Right lobe of liver (tissue), 4 donors: Measurements from ENCODE around the gene ATAD3C.

Source experiments
- POLR2A ChIP-seq: fragments of 450-650 bp; IDR thresholded peaks from one replicate; pipeline ENCODE4 v1.6.1; 2017; ENCODE audit warnings: antibody characterized with exemption, mild to moderate bottlenecking
- TF ChIP-seq, protein P1 (sequence below), 4 donors: fragments of 200-600 bp in 3 of 4; fragments of 450-650 bp in 1 of 4; IDR thresholded peaks; one replicate each; pipeline versions ENCODE4 v1.5.1 to v1.8.0; 2016 to 2022; ENCODE audit warnings: antibody characterized with exemption in 4 of 4, mild to moderate bottlenecking in 2 of 4
- donor health status: DM: no; HTN: no; CAD: no.
- donor health status: DM: no; HTN: no; CAD: no.
- donor health status: DM: no; HTN: yes; CAD: no.

DNA sequence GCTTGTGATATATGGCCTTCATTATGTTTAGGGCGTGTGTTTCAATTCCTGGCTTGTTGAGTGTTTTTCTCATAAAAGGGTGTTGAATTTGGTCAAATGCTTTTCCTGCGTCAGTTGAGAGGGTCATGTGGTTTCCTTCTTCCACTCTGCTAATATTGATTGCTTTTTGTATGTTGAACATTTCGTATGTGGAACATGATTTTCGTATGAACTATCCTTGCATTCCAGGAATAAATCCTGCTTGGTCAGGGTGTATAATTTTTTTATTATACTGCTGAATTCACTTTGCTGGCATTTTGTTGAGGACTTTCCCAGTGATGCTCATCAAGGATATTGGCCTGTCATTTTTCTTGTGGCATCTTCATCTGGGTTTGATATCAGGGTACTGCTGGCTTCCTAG, 57.8 kb downstream of the ATAD3C start:
- TF ChIP-seq, protein P1, sequence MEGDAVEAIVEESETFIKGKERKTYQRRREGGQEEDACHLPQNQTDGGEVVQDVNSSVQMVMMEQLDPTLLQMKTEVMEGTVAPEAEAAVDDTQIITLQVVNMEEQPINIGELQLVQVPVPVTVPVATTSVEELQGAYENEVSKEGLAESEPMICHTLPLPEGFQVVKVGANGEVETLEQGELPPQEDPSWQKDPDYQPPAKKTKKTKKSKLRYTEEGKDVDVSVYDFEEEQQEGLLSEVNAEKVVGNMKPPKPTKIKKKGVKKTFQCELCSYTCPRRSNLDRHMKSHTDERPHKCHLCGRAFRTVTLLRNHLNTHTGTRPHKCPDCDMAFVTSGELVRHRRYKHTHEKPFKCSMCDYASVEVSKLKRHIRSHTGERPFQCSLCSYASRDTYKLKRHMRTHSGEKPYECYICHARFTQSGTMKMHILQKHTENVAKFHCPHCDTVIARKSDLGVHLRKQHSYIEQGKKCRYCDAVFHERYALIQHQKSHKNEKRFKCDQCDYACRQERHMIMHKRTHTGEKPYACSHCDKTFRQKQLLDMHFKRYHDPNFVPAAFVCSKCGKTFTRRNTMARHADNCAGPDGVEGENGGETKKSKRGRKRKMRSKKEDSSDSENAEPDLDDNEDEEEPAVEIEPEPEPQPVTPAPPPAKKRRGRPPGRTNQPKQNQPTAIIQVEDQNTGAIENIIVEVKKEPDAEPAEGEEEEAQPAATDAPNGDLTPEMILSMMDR (IDR thresholded peaks at IDR 0.05) = no peak
- no peak for TF ChIP-seq POLR2A
